Stimulated activated CD8-positive, alpha-beta memory T cell treated with anti-CD3 and anti-CD28 coated beads, Interleukin-12 subunit alpha, Interleukin-12 subunit beta, amount 100 ng/mL, for 24 hours (primary cell): ENCODE measurements around the gene SV2B.

Source experiments
- DNase-seq: peaks from one replicate; pipeline ENCODE4 v3.0.0-alpha.2; 2020; ENCODE audit errors: extremely low read depth

The SV2B gene

GRCh38 chr15:91192285-91192684 is 92.2 kb downstream of the SV2B start:
- DNase-seq: no peak

GRCh38 chr15:91192690-91193377 is 92.8 kb downstream of the SV2B start:
- no peak for DNase-seq

- no peak for DNase-seq
Observed at GRCh38 chr15:91193378-91193720, 93.3 kb downstream of the SV2B start.

GRCh38 chr15:91196127-91196526 is 96.1 kb downstream of the SV2B start:
- DNase-seq: no peak

- DNase-seq: no peak
Observed at GRCh38 chr15:91196768-91197167, 96.7 kb downstream of the SV2B start.

- no peak for DNase-seq
Observed at GRCh38 chr15:91199511-91199910, 99.5 kb downstream of the SV2B start.

GRCh38 chr15:91200101-91200754 is 100.2 kb downstream of the SV2B start:
- no peak for DNase-seq

GRCh38 chr15:91202510-91203102 is 102.5 kb downstream of the SV2B start:
- no peak for DNase-seq

GRCh38 chr15:91203619-91204203 is 103.7 kb downstream of the SV2B start:
- no peak for DNase-seq

GRCh38 chr15:91208371-91208770 is 108.3 kb downstream of the SV2B start:
- no peak for DNase-seq

- DNase-seq: no peak
Observed at GRCh38 chr15:91209318-91209717, 109.3 kb downstream of the SV2B start.

- no peak for DNase-seq
Observed at GRCh38 chr15:91209726-91210125, 109.7 kb downstream of the SV2B start.

GRCh38 chr15:91214675-91215590 is 114.9 kb downstream of the SV2B start:
- DNase-seq: no peak

GRCh38 chr15:91216000-91216399 is 115.9 kb downstream of the SV2B start:
- DNase-seq: no peak

- no peak for DNase-seq
Observed at GRCh38 chr15:91219206-91219605, 119.1 kb downstream of the SV2B start.

- DNase-seq: no peak
Observed at GRCh38 chr15:91222052-91222451, 122.0 kb downstream of the SV2B start.

GRCh38 chr15:91223863-91224262 is 123.8 kb downstream of the SV2B start:
- no peak for DNase-seq

GRCh38 chr15:91224755-91225380 is 124.8 kb downstream of the SV2B start:
- no peak for DNase-seq

- no peak for DNase-seq
Observed at GRCh38 chr15:91225741-91226140, 125.7 kb downstream of the SV2B start.

GRCh38 chr15:91227117-91227516 is 127.1 kb downstream of the SV2B start:
- DNase-seq: no peak

- DNase-seq: no peak
Observed at GRCh38 chr15:91227766-91228165, 127.7 kb downstream of the SV2B start.
